DMS 273 (cell line): Measurements from ENCODE around the gene RBM20.
A peak's percentile ranks its signal among the peaks of the same experiment; 100 is the strongest.

Experiments
- DNase-seq: peaks from one replicate; lab custom pipeline; 2025; ENCODE audit not compliant: unreplicated experiment; lab: John Stamatoyannopoulos, UW

Gene RBM20

GRCh38 chr10:110730345-110731050, 86.4 kb downstream of the RBM20 start:
- DNase-seq = no peak

- no peak for DNase-seq
Measured at GRCh38 chr10:110733218-110733952, 89.2 kb downstream of the RBM20 start.

GRCh38 chr10:110735620-110736027, 91.5 kb downstream of the RBM20 start:
- no peak for DNase-seq

- no peak for DNase-seq
Measured at GRCh38 chr10:110737886-110738634, 93.9 kb downstream of the RBM20 start.

- DNase-seq = no peak
Measured at GRCh38 chr10:110739811-110740271, 95.7 kb downstream of the RBM20 start.

GRCh38 chr10:110742801-110743200, 98.7 kb downstream of the RBM20 start:
- DNase-seq = no peak

GRCh38 chr10:110744782-110745181, 100.6 kb downstream of the RBM20 start:
- DNase-seq = no peak

GRCh38 chr10:110746254-110746826, 102.2 kb downstream of the RBM20 start:
- DNase-seq = peak; percentile 75

- DNase-seq = no peak
Measured at GRCh38 chr10:110746969-110747608, 103.0 kb downstream of the RBM20 start.

- no peak for DNase-seq
Measured at GRCh38 chr10:110747609-110748464, 103.7 kb downstream of the RBM20 start.

- DNase-seq = no peak
Measured at GRCh38 chr10:110748970-110749369, 104.8 kb downstream of the RBM20 start.

- no peak for DNase-seq
Measured at GRCh38 chr10:110750931-110751330, 106.8 kb downstream of the RBM20 start.

GRCh38 chr10:110751850-110752249, 107.7 kb downstream of the RBM20 start:
- DNase-seq = no peak

GRCh38 chr10:110753462-110753861, 109.3 kb downstream of the RBM20 start:
- DNase-seq = no peak

- DNase-seq = no peak
Measured at GRCh38 chr10:110754375-110755105, 110.4 kb downstream of the RBM20 start.

GRCh38 chr10:110755781-110756180, 111.6 kb downstream of the RBM20 start:
- peak; percentile 25 for DNase-seq

- no peak for DNase-seq
Measured at GRCh38 chr10:110756876-110757275, 112.7 kb downstream of the RBM20 start.

GRCh38 chr10:110757586-110757985, 113.5 kb downstream of the RBM20 start:
- no peak for DNase-seq

GRCh38 chr10:110758128-110758765, 114.1 kb downstream of the RBM20 start:
- no peak for DNase-seq
